IMR-90 (cell line): ENCODE data around the gene SVIL. TPM values are rescaled to one million over a fixed set of nuclear protein-coding genes. Genes with fewer than 3 reads are reported as not detected.

Experiments
- ATAC-seq: fragments of 200-7000 bp; cut with Tn5 transposase; 2 replicates; pipeline ENCODE4 v1.9.1; 2020; ENCODE audit warnings: low read depth, mild to moderate bottlenecking, moderate library complexity
- BruUV-seq: library from RNA; stranded (reverse); fragments of 400-500 nt; replicated peaks from 2 replicates; lab custom pipeline; 2021; lab: Mats Ljungman, UMichigan
- CTCF ChIA-PET: fragments of 300-600 bp; formaldehyde crosslinking; extraction: SDS; loops from one replicate; lab custom pipeline; 2021; ENCODE audit warnings: antibody characterized with exemption; lab: Yijun Ruan, JAX
- POLR2A ChIA-PET: fragments of 300-600 bp; sonication (Branson Sonifier 250); formaldehyde crosslinking; loops from one replicate; lab custom pipeline; 2022; ENCODE audit warnings: antibody characterized with exemption; ENCODE audit not compliant: unreplicated experiment; lab: Charles Lee
- DNase-seq: peaks from one replicate; pipeline ENCODE4 v3.0.0; 2013
- H2AFZ ChIP-seq: replicated peaks from 2 replicates; pipeline ENCODE3; 2013; ENCODE audit warnings: low read length, mild to moderate bottlenecking; ENCODE audit not compliant: poor library complexity
- H2AK5ac ChIP-seq: 2 replicates; pipeline ENCODE4 v1.6.1; 2013; ENCODE audit warnings: low read depth, low read length, inconsistent platforms
- H2AK9ac ChIP-seq: replicated peaks from 2 replicates; pipeline ENCODE3; 2013; ENCODE audit warnings: mild to moderate bottlenecking, low read depth, low read length, moderate library complexity; ENCODE audit not compliant: poor library complexity
- H2BK120ac ChIP-seq: 2 replicates; pipeline ENCODE4 v1.6.1; 2013; ENCODE audit warnings: low read depth, low read length, inconsistent platforms
- H2BK15ac ChIP-seq: 3 replicates; pipeline ENCODE4 v1.6.1; 2013; ENCODE audit warnings: low read depth, low read length, inconsistent platforms
- H2BK20ac ChIP-seq: 2 replicates; pipeline ENCODE4 v1.6.1; 2013; ENCODE audit warnings: low read depth, mild to moderate bottlenecking, inconsistent platforms, low read length, moderate library complexity
- H2BK5ac ChIP-seq: 2 replicates; pipeline ENCODE4 v1.6.1; 2013; ENCODE audit warnings: mild to moderate bottlenecking, low read depth, low read length, inconsistent platforms; ENCODE audit not compliant: poor library complexity, severe bottlenecking
- H3K14ac ChIP-seq: replicated peaks from 2 replicates; pipeline ENCODE4 v1.6.1; 2013; ENCODE audit warnings: low read depth, low read length, inconsistent platforms
- H3K18ac ChIP-seq: 2 replicates; pipeline ENCODE4 v1.6.1; 2013; ENCODE audit warnings: low read depth, low read length, control low read depth
- H3K23ac ChIP-seq: 2 replicates; pipeline ENCODE4 v1.6.1; 2013; ENCODE audit warnings: low read depth, low read length, inconsistent platforms
- H3K27ac ChIP-seq: 2 replicates; pipeline ENCODE4 v1.5.1; 2013; ENCODE audit warnings: mild to moderate bottlenecking, control low read depth, low read length; ENCODE audit not compliant: insufficient read depth
- H3K27me3 ChIP-seq: 2 replicates; pipeline ENCODE4 v1.6.1; 2013; ENCODE audit warnings: low read length; ENCODE audit not compliant: control insufficient read depth, insufficient read depth
- H3K36me3 ChIP-seq: 2 replicates; pipeline ENCODE4 v1.6.1; 2013; ENCODE audit warnings: low read length, mixed read lengths; ENCODE audit not compliant: control insufficient read depth, insufficient read depth
- H3K4ac ChIP-seq: 2 replicates; pipeline ENCODE4 v1.6.1; 2013; ENCODE audit warnings: low read depth, low read length, inconsistent platforms
- H3K4me1 ChIP-seq: 2 replicates; pipeline ENCODE4 v1.6.1; 2013; ENCODE audit warnings: low read length, mixed read lengths; ENCODE audit not compliant: control insufficient read depth, insufficient read depth
- H3K4me2 ChIP-seq: 2 replicates; pipeline ENCODE4 v1.6.1; 2013; ENCODE audit warnings: low read depth, mild to moderate bottlenecking, control low read depth, low read length, moderate library complexity
- H3K4me3 ChIP-seq: 2 replicates; pipeline ENCODE4 v1.5.1; 2013; ENCODE audit warnings: low read depth, mild to moderate bottlenecking, control low read depth, low read length, moderate library complexity; ENCODE audit not compliant: insufficient read depth
- H3K56ac ChIP-seq: 2 replicates; pipeline ENCODE4 v1.6.1; 2013; ENCODE audit warnings: low read length, inconsistent platforms; ENCODE audit not compliant: insufficient read depth; ENCODE audit errors: extremely low read depth
- H3K79me1 ChIP-seq, 2 experiments: 2 replicates each; pipeline ENCODE4 v1.6.1; 2013; ENCODE audit warnings: low read length in 2 of 2, inconsistent platforms in 1 of 2, low read depth in 1 of 2
- H3K9ac ChIP-seq: 2 replicates; pipeline ENCODE4 v1.6.1; 2013; ENCODE audit warnings: low read depth, low read length, control low read depth
- H3K9me1 ChIP-seq: 2 replicates; pipeline ENCODE4 v1.6.1; 2013; ENCODE audit warnings: low read length, inconsistent platforms; ENCODE audit not compliant: insufficient read depth
- H3K9me3 ChIP-seq: 2 replicates; pipeline ENCODE4 v1.6.1; 2013; ENCODE audit warnings: low read length; ENCODE audit not compliant: control insufficient read depth, insufficient read depth
- H4K20me1 ChIP-seq: 2 replicates; pipeline ENCODE4 v1.6.1; 2013; ENCODE audit warnings: low read length, inconsistent platforms; ENCODE audit not compliant: insufficient read depth
- H4K5ac ChIP-seq: 2 replicates; pipeline ENCODE4 v1.6.1; 2013; ENCODE audit warnings: mild to moderate bottlenecking, low read depth, low read length, control low read depth
- H4K8ac ChIP-seq, 2 experiments: 2 replicates each; pipeline ENCODE4 v1.6.1; 2013; ENCODE audit warnings: low read depth in 2 of 2, low read length in 2 of 2, control low read depth in 1 of 2, inconsistent platforms in 1 of 2
- H4K91ac ChIP-seq: 2 replicates; pipeline ENCODE4 v1.6.1; 2013; ENCODE audit warnings: low read depth, low read length, inconsistent platforms; ENCODE audit not compliant: insufficient read depth
- CEBPB ChIP-seq: IDR thresholded peaks from 2 replicates; pipeline ENCODE4 v1.6.1; 2012; ENCODE audit warnings: low read depth, low read length, improper control_type of control experiment
- MAZ ChIP-seq: IDR thresholded peaks from 2 replicates; pipeline ENCODE4 v1.6.1; 2012; ENCODE audit warnings: low read depth, mild to moderate bottlenecking, low read length, improper control_type of control experiment, moderate library complexity, borderline replicate concordance
- MXI1 ChIP-seq: IDR thresholded peaks from 2 replicates; pipeline ENCODE4 v1.6.1; 2012; ENCODE audit warnings: low read depth, mild to moderate bottlenecking, low read length, moderate library complexity, borderline replicate concordance
- RCOR1 ChIP-seq: IDR thresholded peaks from 2 replicates; pipeline ENCODE4 v1.6.1; 2012; ENCODE audit warnings: mild to moderate bottlenecking, low read length, improper control_type of control experiment; ENCODE audit not compliant: insufficient replicate concordance
- USF2 ChIP-seq: fragments of 150-350 bp; IDR thresholded peaks from 2 replicates; pipeline ENCODE4 v1.6.1; 2017; ENCODE audit warnings: mild to moderate bottlenecking, antibody characterized with exemption, low read length, low read depth
- WGBS, 2 experiments: methylation state at CpG; one replicate each; pipeline versions ENCODE4 v1.1.5 to v1.1.7; 2013; ENCODE audit warnings: missing lambda C conversion rate in 2 of 2; ENCODE audit not compliant: insufficient read length in 1 of 2; ENCODE audit errors: extremely low coverage in 2 of 2; 5-methylcytosine and 5-hydroxymethylcytosine counted together
- dilution Hi-C: fragments of 300-500 bp; cut with HindIII; formaldehyde crosslinking; loops from one replicate; pipeline ENCODE4 v1.14.3; 2018; ENCODE audit warnings: low sequenced_read_pairs; ENCODE audit not compliant: unreplicated experiment
- in situ Hi-C: fragments of 300-500 bp; cut with MboI; formaldehyde crosslinking; loops from 3 replicates; pipeline ENCODE4 v1.14.3; 2019; ENCODE audit warnings: low sequenced_read_pairs, inconsistent platforms, mixed read lengths
- intact Hi-C: fragments of 100-400 bp; cut with micrococcal nuclease; formaldehyde crosslinking; loops from 2 replicates; pipeline ENCODE4 v1.10.0; 2022
- microRNA-seq, 2 experiments: library from miRNA; stranded (forward) in 1 of 2; unstranded in 1 of 2; fragments of 10-50 nt in 1 of 2; fragments of <30 nt in 1 of 2; gene quantifications in 1 of 2; microRNA quantifications in 1 of 2; one replicate each; pipeline versions ENCODE3 to v1.1.0; 2013 to 2020; ENCODE audit not compliant: insufficient read depth in 1 of 2, insufficient read length in 1 of 2, unreplicated experiment in 1 of 2
- polyA plus RNA-seq, 3 experiments: library from polyadenylated mRNA; depleted of rRNA; stranded (reverse); fragments of >200 nt; gene quantifications; 2 replicates each; pipeline ENCODE4 v1.2.3, GENCODE V29; 2012; ENCODE audit warnings: low replicate concordance in 1 of 3
- small RNA-seq, 5 experiments: library from RNA; depleted of rRNA; stranded (forward); fragments of <200 nt; gene quantifications; one replicate each; pipeline ENCODE3, GENCODE V24; 2012
- total RNA-seq: library from RNA; depleted of rRNA; stranded (reverse); fragments of >200 nt; gene quantifications from 2 replicates; pipeline ENCODE4 v1.2.3, GENCODE V29; 2012

The SVIL gene
- total and polyA plus RNA-seq, 2 of the 4 experiments (the other 2 are of a cell fraction), result 11.5 to 11.6 TPM

GRCh38 chr10:29408847-29409240 is 225.9 kb downstream of the SVIL start:
- H3K9ac ChIP-seq, result peak overlapping the region; percentile 76
- dilution Hi-C loops, result no loop called here

More at GRCh38 chr10:29408847-29409240, 225.9 kb downstream of the SVIL start:
- no peaks in the 10 kb centered on the region; the same call in 1 of the 2 replicates for H3K27me3 ChIP-seq
- no CpG with 5 or more reads among the region's 2 CpGs for WGBS, 2 experiments
- H3K4me1 ChIP-seq, result peaks cover 5% of the 10 kb centered on the region; the same call in 1 of the 2 replicates
- H3K4me3 ChIP-seq, result peak overlapping the region; percentile 86; the same call in 1 of the 2 replicates
- H3K4ac ChIP-seq, result peak overlapping the region; percentile 88
- no peak overlapping the region; the same call in 1 of the 2 replicates for H2AK5ac ChIP-seq
- peak overlapping the region; percentile 82 for H2BK5ac ChIP-seq
- peak overlapping the region; percentile 85; the same call in 1 of the 2 replicates for H3K18ac ChIP-seq
- ATAC-seq (no peak), DNase-seq (no peak)
- in situ Hi-C loops, result no loop called here
- H2AFZ ChIP-seq, result peak overlapping the region; percentile 98
- H3K14ac ChIP-seq, result peak overlapping the region; percentile 98
- TF ChIP-seq CEBPB, result no peak
- no peak for TF ChIP-seq MAZ
- TF ChIP-seq RCOR1, result no peak
- no peak for TF ChIP-seq MXI1
- no peak for TF ChIP-seq USF2
- peak overlapping the region; percentile 79 for H2AK9ac ChIP-seq
- H3K9me1 ChIP-seq, result peaks cover 13% of the 10 kb centered on the region
- peak overlapping the region; percentile 95 for H3K23ac ChIP-seq
- H2BK120ac ChIP-seq, result peak overlapping the region; percentile 64; the same call in 1 of the 2 replicates
- H2BK15ac ChIP-seq, result no peak overlapping the region
- intact Hi-C loops, result no loop called here
- ChIA-PET POLR2A (no interaction called here), CTCF (interaction anchor here (1.0 to 1.1 kb wide), 2 partner anchors 12 to 40 kb away, joined by 3 to 4 read pairs; no protein-coding TSS in a partner anchor)
- peaks cover 23% of the 10 kb centered on the region for H4K20me1 ChIP-seq
- H3K27ac ChIP-seq, result peak overlapping the region; percentile 39
- peak overlapping the region; percentile 49; the same call in 1 of the 2 replicates for H3K56ac ChIP-seq
- peaks cover 11 to 38% of the 10 kb centered on the region in 2 experiments for H3K79me1 ChIP-seq
- H2BK20ac ChIP-seq, result no peak overlapping the region
- BruUV-seq, result no TSS peak
- H4K91ac ChIP-seq, result peak overlapping the region; percentile 75
- no peaks in the 10 kb centered on the region; the same call in 1 of the 2 replicates for H3K9me3 ChIP-seq
- H3K36me3 ChIP-seq, result 0 out of 2 replicates have a peak, but pooled peaks cover 2% of the 10 kb centered on the region
- H4K8ac ChIP-seq, result peak overlapping the region; percentile 97 to 99
- peak overlapping the region; percentile 97 for H3K4me2 ChIP-seq
- H4K5ac ChIP-seq, result peak overlapping the region; percentile 98

Small RNA genes lying within 50 kb of the gene (microRNA-seq; reads per million reads assigned to microRNA genes)
- gene MIR604 (ENCODE audit: insufficient read depth in 1 of 2, insufficient read length in 1 of 2, unreplicated experiment in 1 of 2) (0 reads per million in 2 experiments), gene MIR938 (ENCODE audit: insufficient read depth in 1 of 2, insufficient read length in 1 of 2, unreplicated experiment in 1 of 2) (0 reads per million in 2 experiments), gene RF00105 (ENCODE audit: insufficient read depth, insufficient read length) (not detected)

Small RNA genes lying within 50 kb of the gene (small RNA-seq; reads per million reads assigned to genes)
- gene MIR604, result 0 reads per million in 5 experiments
- 0 reads per million in 5 experiments for gene MIR938
- 0 reads per million in 5 experiments for gene RF00105
